HG02870 (cell line): ENCODE results near the gene UQCR11.

Experiments used
- ATAC-seq: cut with Tn5 transposase; IDR thresholded peaks from one replicate; pipeline ENCODE4 v1.9.1; 2021; ENCODE audit warnings: mild to moderate bottlenecking, moderate library complexity; ENCODE audit not compliant: unreplicated experiment

Gene UQCR11

GRCh38 chr19:1592755-1593500 lies 12.3 kb downstream of the UQCR11 start, which contains the start of gene MBD3:
Gene MBD3, minus strand, starts transcription at chr19:1592865. Its CDS starts 234 bp downstream, at chr19:1592631.
- peak; percentile 49 for ATAC-seq

- peak; percentile 55 for ATAC-seq
Observed at GRCh38 chr19:1592024-1592754, 13.1 kb downstream of the UQCR11 start.

- no peak for ATAC-seq
Observed at GRCh38 chr19:1591421-1592023, 13.7 kb downstream of the UQCR11 start.

GRCh38 chr19:1590641-1591397 lies 14.4 kb downstream of the UQCR11 start:
- no peak for ATAC-seq

- no peak for ATAC-seq
Observed at GRCh38 chr19:1587872-1588271, 17.4 kb downstream of the UQCR11 start.

GRCh38 chr19:1585243-1585580 lies 20.1 kb downstream of the UQCR11 start:
- no peak for ATAC-seq

- no peak for ATAC-seq
Observed at GRCh38 chr19:1584500-1585242, 20.6 kb downstream of the UQCR11 start.

- ATAC-seq = no peak
Observed at GRCh38 chr19:1582201-1582600, 23.1 kb downstream of the UQCR11 start.

- no peak for ATAC-seq
Observed at GRCh38 chr19:1580957-1581356, 24.3 kb downstream of the UQCR11 start.

GRCh38 chr19:1580382-1580781 lies 24.9 kb downstream of the UQCR11 start:
- ATAC-seq = no peak

- no peak for ATAC-seq
Observed at GRCh38 chr19:1579222-1579621, 26.0 kb downstream of the UQCR11 start.

- ATAC-seq = no peak
Observed at GRCh38 chr19:1577929-1578618, 27.2 kb downstream of the UQCR11 start.

GRCh38 chr19:1577090-1577928 lies 28.0 kb downstream of the UQCR11 start:
- no peak for ATAC-seq

- no peak for ATAC-seq
Observed at GRCh38 chr19:1576242-1577089, 28.8 kb downstream of the UQCR11 start.

- ATAC-seq = no peak
Observed at GRCh38 chr19:1575323-1576241, 29.7 kb downstream of the UQCR11 start.

GRCh38 chr19:1574354-1575136 lies 30.7 kb downstream of the UQCR11 start:
- no peak for ATAC-seq
